Activated B cell treated with CpG ODN at 0.5 μM for 24 hours (primary cell): ENCODE results near the gene DFFB. TPM values are rescaled to one million over a fixed set of nuclear protein-coding genes. Genes with fewer than 3 reads are reported as not detected.

Source experiments
- ATAC-seq: fragments of 200-7000 bp; cut with Tn5 transposase; one replicate; pipeline ENCODE4 v1.10.0; 2021; ENCODE audit warnings: low read depth, mild to moderate bottlenecking, moderate library complexity
- CTCF ChIA-PET: fragments of 350-600 bp; sonication (Branson Sonifier 250); formaldehyde crosslinking; loops from one replicate; lab custom pipeline; 2021; ENCODE audit warnings: antibody characterized with exemption; lab: Charles Lee
- POLR2A ChIA-PET: fragments of 350-600 bp; sonication (Branson Sonifier 250); formaldehyde crosslinking; loops from one replicate; lab custom pipeline; 2021; ENCODE audit warnings: antibody characterized with exemption; lab: Charles Lee
- DNase-seq: peaks from one replicate; pipeline ENCODE4 v3.0.0; 2022
- H3K27ac Mint-ChIP-seq: one replicate; pipeline ENCODE4 v1.8.0; 2020; ENCODE audit warnings: mixed read lengths
- H3K27me3 Mint-ChIP-seq: one replicate; pipeline ENCODE4 v1.8.0; 2021; ENCODE audit warnings: mixed read lengths
- H3K36me3 Mint-ChIP-seq: one replicate; pipeline ENCODE4 v1.8.0; 2021; ENCODE audit warnings: low read depth, mixed read lengths
- H3K4me1 Mint-ChIP-seq: one replicate; pipeline ENCODE4 v1.8.0; 2021; ENCODE audit warnings: mixed read lengths
- H3K4me3 Mint-ChIP-seq: one replicate; pipeline ENCODE4 v1.8.0; 2020; ENCODE audit warnings: mild to moderate bottlenecking, mixed read lengths
- H3K9me3 Mint-ChIP-seq: one replicate; pipeline ENCODE4 v1.8.0; 2020; ENCODE audit warnings: mixed read lengths
- CTCF ChIP-seq: fragments of 200-600 bp; IDR thresholded peaks from one replicate; pipeline ENCODE4 v1.8.0; 2022; ENCODE audit warnings: antibody characterized with exemption, mild to moderate bottlenecking
- intact Hi-C: fragments of 100-400 bp; cut with micrococcal nuclease; formaldehyde crosslinking; loops from one replicate; pipeline ENCODE4 v1.15.1; 2024
- total RNA-seq: library from RNA; stranded (reverse); gene quantifications from 2 replicates; pipeline ENCODE4 v1.2.3, GENCODE V29; 2022

The DFFB gene
- total RNA-seq, 1 donor from 2014 or later = 10.5 TPM

- H3K4me1 Mint-ChIP-seq = no peaks in the 10 kb centered on the region
- ChIA-PET CTCF (no interaction called here), POLR2A (no interaction called here)
- TF ChIP-seq CTCF = no peak
- ATAC-seq = no peak
- DNase-seq = no peak
- H3K9me3 Mint-ChIP-seq = peaks cover 6% of the 10 kb centered on the region
- intact Hi-C loops = no loop called here
- no peaks in the 10 kb centered on the region for H3K27me3 Mint-ChIP-seq
- peaks cover 75% of the 10 kb centered on the region for H3K36me3 Mint-ChIP-seq
- H3K27ac Mint-ChIP-seq = no peak overlapping the region
- H3K4me3 Mint-ChIP-seq = no peak overlapping the region
These were observed 26.1 kb downstream of the DFFB start for GRCh38 chr1:3883194-3883925.

- no peak for TF ChIP-seq CTCF
- intact Hi-C loops = no loop called here
- ChIA-PET POLR2A (no interaction called here), CTCF (no interaction called here)
- ATAC-seq = no peak
- no peak for DNase-seq
- Mint-ChIP-seq H3K27me3 (no peaks in the 10 kb centered on the region), H3K4me3 (no peak overlapping the region), H3K4me1 (peaks cover 3% of the 10 kb centered on the region), H3K27ac (no peak overlapping the region), H3K9me3 (no peaks in the 10 kb centered on the region), H3K36me3 (peaks cover 71% of the 10 kb centered on the region)
These were observed 27.7 kb downstream of the DFFB start for GRCh38 chr1:3884966-3885365.

GRCh38 chr1:3885611-3886010, 28.3 kb downstream of the DFFB start:
- Mint-ChIP-seq H3K27me3 (no peaks in the 10 kb centered on the region), H3K27ac (no peak overlapping the region), H3K9me3 (no peaks in the 10 kb centered on the region), H3K36me3 (peaks cover 75% of the 10 kb centered on the region), H3K4me3 (no peak overlapping the region), H3K4me1 (peaks cover 6% of the 10 kb centered on the region)
- DNase-seq = no peak
- ATAC-seq = no peak
- POLR2A ChIA-PET = no interaction called here
- no peak for TF ChIP-seq CTCF
- CTCF ChIA-PET = no interaction called here
- intact Hi-C loops = no loop called here

GRCh38 chr1:3886106-3886670, 28.9 kb downstream of the DFFB start:
- CTCF ChIA-PET = no interaction called here
- H3K27me3 Mint-ChIP-seq = no peaks in the 10 kb centered on the region

More at GRCh38 chr1:3886106-3886670, 28.9 kb downstream of the DFFB start:
- ATAC-seq (no peak), DNase-seq (no peak)
- POLR2A ChIA-PET = no interaction called here
- Mint-ChIP-seq H3K4me3 (no peak overlapping the region), H3K36me3 (peaks cover 73% of the 10 kb centered on the region), H3K4me1 (peaks cover 11% of the 10 kb centered on the region), H3K9me3 (no peaks in the 10 kb centered on the region), H3K27ac (no peak overlapping the region)
- intact Hi-C loops = no loop called here
- no peak for TF ChIP-seq CTCF
